NCI-H2196 (cell line): ENCODE data around the gene KIF1A.

ENCODE experiments used
- DNase-seq: peaks from one replicate; lab custom pipeline; 2025; ENCODE audit not compliant: unreplicated experiment; lab: John Stamatoyannopoulos, UW

KIF1A gene

DNA sequence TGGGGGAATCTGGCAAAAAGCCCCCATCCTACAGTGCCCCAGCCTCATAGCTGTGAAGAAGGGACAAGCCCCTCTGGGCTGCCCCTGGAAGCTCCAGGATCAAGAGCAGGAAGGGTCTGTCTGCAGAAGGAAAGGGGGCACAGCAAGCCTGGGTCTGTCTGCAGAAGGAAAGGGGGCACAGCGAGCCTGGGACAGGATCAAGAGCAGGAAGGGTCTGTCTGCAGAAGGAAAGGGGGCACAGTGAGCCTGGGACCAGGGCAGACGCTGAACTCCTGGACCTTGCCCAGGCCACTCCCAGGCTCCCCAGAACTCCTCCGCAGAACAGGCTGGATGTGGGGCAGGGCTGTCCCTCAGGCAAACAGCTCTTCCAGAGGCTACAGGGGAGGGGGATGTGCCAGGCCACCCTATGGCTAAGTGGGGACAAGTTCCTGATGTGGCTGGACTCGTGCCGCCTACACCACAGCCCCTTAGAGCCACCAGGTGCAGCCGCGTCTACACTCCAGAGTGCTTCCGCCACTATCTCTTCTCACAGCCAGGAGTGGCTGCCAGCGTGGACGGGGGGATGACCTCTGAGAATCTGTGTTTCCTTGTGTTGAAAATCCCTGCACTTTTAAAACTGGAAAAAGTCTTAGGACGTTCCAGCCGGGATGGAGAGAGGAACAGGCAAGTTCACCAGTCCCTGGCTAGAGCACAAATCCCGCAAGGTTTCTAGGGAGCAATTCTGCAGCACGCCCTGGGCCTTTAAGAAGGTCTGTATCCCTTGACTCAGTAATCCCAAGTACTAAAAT is 20.8 kb downstream of the KIF1A start:
- DNase-seq, result no peak

DNA sequence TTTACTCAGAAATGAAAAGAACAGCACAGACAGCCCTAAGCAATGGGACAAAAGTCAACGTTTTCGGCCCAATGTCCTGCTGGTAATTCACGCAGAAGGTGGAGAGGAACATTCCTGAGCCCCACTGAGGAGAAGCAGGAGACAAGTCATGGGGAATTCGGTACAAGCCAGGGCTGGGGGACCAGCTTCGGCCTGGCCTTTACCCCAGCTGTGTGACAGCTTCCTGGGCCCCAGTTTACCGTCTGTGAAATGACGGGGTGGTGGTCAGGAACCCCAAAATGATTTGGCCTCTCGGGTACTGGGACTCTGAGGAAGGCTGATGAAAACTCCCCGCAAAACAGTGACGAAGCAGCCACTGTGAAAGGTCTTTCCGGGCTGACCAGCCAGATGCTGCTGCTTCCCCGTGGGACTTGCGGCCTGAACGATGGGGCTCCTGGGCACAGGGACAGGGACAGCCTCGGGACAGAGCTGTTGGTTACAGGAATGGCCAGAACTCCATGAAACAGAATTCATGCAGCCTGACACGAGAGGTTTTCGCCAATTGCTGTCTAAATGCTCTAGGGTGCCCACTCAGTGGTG is 21.6 kb downstream of the KIF1A start:
- DNase-seq, result no peak

GRCh38 chr2:240797914-240798313 is 22.1 kb downstream of the KIF1A start:
- no peak for DNase-seq

- DNase-seq, result no peak
Measured at GRCh38 chr2:240797500-240797895, 22.5 kb downstream of the KIF1A start.

GRCh38 chr2:240796543-240797499 is 23.2 kb downstream of the KIF1A start:
- no peak for DNase-seq

DNA sequence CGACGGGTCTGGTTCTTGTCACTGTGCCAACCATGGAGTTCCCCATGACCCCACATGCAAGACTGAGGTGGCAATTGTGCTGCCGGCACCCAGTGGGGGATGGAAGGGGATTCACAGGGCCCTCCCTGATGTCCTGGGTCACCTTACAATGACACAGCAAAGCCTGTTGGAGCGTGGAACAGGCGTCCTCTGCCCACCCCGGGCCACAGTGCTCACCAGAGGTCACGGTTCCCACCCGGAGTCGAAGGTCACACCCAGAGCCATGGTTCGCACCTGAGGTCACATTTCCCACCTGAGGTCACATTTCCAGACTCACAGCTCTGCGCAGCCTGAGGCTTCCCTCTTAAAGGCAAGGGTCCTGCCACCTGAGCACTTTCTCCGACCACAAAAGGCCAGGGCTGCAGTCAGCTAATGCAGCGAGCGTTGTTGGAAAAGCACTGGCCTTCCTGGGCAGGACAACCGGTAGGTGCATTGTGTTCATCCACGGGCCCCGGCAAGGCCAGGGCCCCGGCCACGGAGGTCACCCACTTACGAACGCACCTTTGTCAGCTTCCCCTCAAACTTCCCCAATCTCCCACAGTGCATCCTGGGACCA is 24.0 kb downstream of the KIF1A start:
- DNase-seq, result no peak

DNA sequence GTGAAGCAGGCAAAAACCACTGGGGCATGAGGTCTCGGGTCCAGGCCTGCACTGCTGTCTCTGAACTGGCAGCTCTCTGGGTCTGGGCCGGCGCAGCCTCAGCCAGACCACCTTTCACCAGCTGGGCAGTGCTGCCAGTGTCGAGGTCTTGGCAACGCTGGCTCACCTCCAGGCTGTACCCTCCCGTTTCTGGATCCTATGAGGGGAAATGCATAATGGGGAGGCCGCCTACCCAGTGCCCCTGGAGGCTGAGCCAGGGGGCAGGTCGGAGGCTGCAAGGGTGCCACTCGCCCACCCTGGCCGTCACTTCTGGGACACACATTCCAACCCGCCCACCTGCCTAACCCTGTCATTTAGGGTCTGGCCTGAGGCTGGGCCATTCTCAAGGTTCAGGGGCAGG is 24.6 kb downstream of the KIF1A start:
- DNase-seq, result no peak

- DNase-seq, result no peak
Measured at GRCh38 chr2:240794178-240794721, 25.8 kb downstream of the KIF1A start.

- no peak for DNase-seq
Measured at GRCh38 chr2:240793313-240794177, 26.5 kb downstream of the KIF1A start.

GRCh38 chr2:240792629-240793312 is 27.2 kb downstream of the KIF1A start:
- no peak for DNase-seq

DNA sequence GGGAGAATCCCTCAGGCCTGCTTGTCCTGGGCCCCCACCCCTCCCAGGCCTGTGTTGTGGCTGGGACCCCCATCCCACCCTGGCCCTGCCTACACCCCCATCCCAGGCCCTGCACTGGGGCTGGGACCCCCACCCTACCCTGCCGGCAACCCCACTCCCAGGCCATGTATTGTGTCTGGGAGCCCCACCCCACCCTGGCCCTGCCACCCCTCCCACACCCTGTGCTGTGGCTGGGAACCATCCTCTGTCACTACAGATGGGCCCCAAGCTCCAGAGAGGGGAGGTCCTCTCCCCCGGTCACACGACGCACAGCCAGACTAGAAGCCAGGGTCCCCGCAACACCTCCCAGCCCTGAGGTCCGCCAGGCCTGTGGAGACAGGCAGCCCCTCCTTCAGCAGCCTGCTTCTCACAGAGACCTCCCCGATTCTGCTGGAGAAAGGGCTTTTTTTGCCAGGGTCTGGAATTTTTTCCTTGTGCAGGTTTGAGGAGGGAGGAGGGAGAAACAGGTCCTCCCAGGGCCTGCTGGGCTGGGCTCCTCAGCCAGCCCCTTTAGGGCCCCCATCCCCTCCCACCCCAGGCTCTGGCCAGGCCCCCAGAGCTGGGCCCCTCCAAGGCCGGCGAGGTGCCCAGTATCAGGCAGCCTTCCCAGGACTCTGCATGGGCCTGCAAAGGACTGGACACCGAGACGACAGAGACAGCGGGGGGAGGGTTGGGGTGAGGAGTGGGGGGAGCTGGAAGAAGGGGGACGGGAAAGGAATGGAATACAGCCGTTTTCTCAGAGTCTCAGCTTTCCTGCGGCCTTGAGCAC is 28.0 kb downstream of the KIF1A start:
- DNase-seq, result no peak

DNA sequence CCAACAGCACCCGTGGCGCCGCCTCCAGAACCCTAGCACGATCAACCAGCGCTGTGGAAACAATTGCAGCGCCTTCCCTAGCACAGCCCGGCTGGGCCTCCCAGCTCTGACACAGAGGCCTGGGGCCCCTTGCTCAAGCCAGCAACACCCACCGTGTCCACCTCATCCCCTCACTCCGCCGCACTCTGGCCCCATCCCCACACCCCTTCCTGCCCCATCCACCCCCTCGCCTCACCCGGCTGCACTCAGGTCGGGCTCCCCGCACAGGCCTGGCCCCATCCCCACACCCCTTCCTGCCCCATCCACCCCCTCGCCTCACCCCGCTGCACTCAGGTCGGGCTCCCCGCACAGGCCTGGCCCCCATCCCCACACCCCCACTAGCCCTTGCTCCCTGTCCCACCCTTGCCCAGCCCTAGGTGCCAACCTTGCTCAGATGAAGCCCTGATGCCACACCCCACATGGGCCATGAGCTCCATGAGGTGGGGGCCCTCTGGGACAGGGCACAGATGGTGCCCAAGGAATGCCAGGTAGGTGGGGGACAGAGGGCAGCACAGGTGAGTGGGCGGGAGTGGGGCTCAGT is 28.7 kb downstream of the KIF1A start:
- DNase-seq, result no peak

GRCh38 chr2:240790370-240791220 is 29.4 kb downstream of the KIF1A start:
- DNase-seq, result no peak

DNA sequence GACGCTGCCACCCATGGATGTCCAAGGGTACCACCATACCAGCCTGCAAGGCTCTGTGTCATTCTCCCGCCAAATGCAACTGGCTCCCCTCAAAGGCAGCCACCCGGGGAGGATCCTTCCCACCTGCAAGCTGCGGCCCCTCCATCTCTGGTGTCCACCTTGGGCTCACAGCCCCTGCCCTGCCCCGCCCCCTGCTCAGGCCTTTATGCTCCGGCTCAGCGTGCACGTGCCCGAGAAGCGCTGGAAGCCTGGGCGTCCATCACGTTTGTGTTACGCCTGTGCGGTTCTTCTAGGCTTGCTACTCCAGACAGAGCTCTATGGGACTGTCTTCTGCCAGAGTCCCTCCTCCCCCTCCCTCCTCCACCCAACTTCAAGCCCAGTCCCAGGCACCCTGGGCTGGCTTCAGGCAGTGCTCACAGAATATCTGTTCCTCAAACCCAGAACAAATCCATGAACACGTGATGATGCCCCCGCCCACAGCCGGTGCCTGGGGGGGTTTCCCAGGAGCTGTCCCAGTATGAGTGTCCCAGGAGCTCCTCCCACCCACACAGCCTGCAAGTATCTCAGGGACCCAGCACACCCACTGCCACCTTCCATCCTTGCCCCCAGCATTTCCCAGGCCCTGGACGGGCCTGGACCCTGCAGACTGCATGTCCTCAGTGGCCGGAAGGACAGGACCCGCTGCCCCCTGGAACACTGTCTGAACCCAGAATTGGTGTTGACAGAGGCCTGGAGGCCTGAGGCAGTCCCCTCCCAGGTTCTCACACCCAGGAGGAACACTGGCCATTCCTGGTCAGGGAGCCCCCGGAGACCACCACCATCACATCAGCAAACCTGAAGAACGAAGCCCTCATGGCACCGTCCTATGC is 30.3 kb downstream of the KIF1A start:
- no peak for DNase-seq

DNA sequence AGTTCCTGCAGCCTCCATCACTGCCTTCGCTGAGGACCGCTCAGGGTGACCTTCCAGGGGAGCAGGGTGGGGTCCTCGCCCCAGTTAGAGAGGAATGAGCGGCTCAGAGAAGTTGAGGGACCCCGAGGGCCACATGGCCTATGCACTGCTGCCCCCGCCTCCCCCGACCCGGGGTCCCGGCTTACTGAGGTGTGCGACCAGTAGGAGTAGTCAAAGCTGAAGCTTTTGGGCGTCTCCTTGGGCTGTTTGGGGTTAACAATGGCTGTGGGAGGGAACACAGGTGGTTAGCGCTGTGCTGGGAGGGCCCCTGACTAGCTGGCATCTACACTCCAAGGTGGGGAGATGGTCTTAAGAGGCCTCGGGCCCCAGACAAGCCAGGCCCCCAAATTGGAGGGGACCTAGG is 31.0 kb downstream of the KIF1A start:
- DNase-seq, result no peak

- no peak for DNase-seq
Measured at GRCh38 chr2:240788482-240788881, 31.5 kb downstream of the KIF1A start.
